Measurements from ENCODE around the gene NGF. TPM values are rescaled to one million over a fixed set of nuclear protein-coding genes. Genes with fewer than 3 reads are reported as not detected.
A peak's percentile ranks its signal among the peaks of the same experiment; 100 is the strongest.

NGF gene
- total RNA-seq, 1 experiment from 2014 or later, result not detected

DNA sequence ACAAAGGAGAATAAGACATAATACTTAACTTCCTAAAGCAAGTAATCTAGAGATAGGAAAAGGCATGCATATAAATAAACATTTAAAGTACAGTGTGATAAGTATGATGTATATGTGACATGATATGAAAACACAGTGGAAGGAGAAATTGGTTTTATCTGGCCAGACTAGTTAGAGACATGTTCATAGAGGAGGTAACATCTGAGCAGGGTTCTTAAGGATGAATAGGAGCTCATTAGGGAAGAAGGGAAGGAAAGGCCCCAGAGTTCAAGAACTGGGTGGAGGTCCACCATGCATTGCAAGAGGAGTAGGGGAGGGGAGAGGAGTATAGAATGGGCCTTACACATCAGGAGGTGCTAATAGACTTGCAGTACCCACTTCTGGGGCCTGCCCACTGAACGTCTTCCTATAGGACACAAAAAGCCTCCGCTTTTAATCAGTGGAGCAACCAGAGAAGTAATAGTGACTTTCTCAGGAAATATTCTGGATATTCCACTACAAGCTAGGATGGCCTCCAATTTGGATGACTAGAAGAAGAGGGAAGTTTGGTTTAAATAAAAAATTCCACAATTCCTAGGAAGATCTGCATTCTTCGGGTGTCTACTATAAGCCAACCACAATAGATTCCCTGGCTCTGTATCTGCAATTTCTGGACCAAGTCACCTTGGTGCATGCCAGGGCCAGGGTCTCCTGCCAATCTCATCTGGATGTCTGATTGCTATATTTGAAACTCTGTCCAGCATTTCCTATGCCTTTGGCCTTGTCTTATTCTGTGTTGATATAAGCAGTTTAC is 41.9 kb downstream of the NGF start:
- no peak for DNase-seq (ENCODE audit: low read depth, low spot score)
- in situ Hi-C loops (cut with HindIII; ENCODE audit: low pct_unique_long_range_greater_than_20kb, low sequenced_read_pairs), result no loop called here

DNA sequence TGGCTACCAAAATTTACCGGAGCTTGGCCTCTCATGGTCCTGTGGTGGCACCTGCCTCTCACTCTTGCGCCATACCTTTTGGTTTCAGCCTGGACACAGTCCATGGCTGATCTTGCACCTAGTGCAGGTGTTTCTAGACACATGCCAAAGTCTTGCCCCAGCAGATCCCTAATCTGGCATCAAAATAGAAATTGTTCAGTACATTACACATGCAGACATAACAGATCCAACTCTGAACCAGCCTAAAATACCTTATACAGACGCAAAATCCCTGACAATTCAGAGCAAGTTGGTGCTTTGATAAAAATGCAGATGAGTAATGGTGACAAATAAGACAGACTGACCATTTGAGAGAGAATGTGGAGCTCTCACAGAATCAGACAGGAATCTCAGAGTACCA is 44.1 kb downstream of the NGF start:
- in situ Hi-C loops (cut with HindIII; ENCODE audit: low pct_unique_long_range_greater_than_20kb, low sequenced_read_pairs), result no loop called here
- no peak for DNase-seq (ENCODE audit: low read depth, low spot score)

- no peak for DNase-seq (ENCODE audit: low read depth, low spot score)
- in situ Hi-C loops (cut with HindIII; ENCODE audit: low pct_unique_long_range_greater_than_20kb, low sequenced_read_pairs), result no loop called here
These were observed 45.0 kb downstream of the NGF start for GRCh38 chr1:115293006-115293405.

DNA sequence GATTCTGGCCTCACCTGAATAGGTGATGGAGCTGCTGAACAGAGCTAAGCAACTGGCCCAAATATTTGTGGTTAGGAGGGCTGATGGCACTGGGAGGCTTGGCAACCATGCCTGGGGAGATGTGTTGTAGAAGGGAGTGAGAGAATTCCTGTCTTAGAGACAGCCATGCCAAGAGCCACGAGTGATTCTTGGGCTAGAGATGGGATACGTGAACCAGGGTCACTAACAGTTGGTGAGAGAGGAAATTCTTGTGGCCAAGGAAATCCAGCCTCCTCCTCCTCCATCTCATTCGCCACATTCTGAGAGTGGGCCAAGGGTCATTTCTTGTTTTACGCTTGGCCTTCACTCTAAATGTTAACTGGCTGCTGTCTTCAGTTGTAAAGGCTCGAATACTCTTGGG is 46.3 kb downstream of the NGF start:
- DNase-seq (ENCODE audit: low read depth, low spot score), result no peak
- in situ Hi-C loops (cut with HindIII; ENCODE audit: low pct_unique_long_range_greater_than_20kb, low sequenced_read_pairs), result no loop called here

DNA sequence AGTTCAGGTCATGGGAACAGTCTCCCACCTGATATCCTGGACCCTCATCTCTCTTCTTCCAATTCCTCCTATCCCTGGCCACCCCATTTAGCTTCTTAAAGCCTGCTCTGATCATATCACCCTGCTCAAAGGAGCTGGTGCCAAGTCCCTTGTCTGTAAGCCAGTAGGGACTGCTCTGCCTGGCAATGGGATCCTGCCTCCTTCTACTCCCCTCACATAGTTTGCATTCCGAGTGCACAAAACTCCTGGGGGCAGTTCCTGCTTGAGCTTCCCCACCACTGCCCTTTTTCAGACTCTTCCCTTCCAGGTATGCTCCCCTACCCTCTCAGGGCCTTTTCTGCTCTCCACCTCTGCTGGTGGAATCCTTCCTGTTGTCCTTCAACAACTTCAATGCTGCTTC is 48.1 kb downstream of the NGF start:
- DNase-seq (ENCODE audit: low read depth, low spot score), result no peak
- in situ Hi-C loops (cut with HindIII; ENCODE audit: low pct_unique_long_range_greater_than_20kb, low sequenced_read_pairs), result no loop called here

GRCh38 chr1:115288591-115289198 is 49.4 kb downstream of the NGF start:
- DNase-seq (ENCODE audit: low read depth, low spot score), result no peak
- in situ Hi-C loops (cut with HindIII; ENCODE audit: low pct_unique_long_range_greater_than_20kb, low sequenced_read_pairs), result no loop called here

DNA sequence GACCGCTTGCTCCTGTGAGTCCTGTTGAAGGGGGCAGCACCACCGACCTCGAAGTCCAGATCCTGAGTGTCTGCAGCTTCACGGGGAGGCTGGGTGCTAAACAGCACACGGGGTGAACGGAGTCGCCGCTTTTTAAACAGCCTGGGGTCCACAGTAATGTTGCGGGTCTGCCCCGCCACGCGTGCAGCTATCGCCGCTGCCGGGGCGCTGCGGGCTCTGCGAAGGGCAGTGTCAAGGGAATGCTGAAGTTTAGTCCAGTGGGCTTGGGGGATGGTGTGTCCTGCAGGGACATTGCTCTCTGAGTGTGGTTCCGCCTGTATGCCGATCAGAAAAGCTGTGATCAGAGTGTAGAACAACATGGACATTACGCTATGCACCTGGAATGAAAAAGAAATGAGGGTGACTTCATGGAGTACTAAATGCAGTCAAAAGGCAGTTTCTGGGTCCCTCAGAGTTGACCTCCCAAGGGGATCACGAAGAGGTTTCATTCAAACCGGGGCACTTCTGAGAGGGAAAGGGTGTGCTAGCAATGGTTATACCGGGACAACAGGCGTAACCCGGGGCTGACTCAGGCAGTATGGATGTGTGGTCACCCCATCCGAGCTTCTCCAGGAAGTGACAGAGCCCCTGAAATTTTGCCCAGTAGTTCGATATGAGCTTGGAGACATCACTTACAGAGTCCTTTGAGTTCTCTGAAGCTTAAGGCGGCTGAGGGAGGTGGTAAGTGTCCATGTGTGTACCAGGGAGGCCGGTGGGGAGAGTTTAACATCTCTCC is 51.4 kb downstream of the NGF start:
- DNase-seq (ENCODE audit: low read depth, low spot score), result no peak
- in situ Hi-C loops (cut with HindIII; ENCODE audit: low pct_unique_long_range_greater_than_20kb, low sequenced_read_pairs), result no loop called here

DNA sequence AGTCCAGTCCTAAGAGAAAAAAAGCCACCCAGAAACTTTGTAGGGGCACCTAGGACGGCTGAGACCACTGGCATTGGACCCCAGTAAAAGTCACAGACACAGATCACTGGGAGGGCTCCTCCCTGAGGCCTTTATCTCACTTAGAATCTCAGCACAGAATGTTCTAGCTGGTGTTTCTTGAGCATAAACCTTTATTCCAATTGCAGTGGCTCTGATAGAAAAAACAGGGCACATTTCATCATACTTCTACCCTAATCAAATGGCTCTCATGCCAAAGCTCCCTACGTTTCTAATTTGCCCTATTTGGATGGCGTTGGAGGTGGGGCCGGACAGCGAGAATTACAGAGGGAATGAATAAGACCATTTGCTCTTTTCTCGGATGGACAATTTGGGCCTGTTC is 53.8 kb downstream of the NGF start:
- no peak for DNase-seq (ENCODE audit: low read depth, low spot score)
- in situ Hi-C loops (cut with HindIII; ENCODE audit: low pct_unique_long_range_greater_than_20kb, low sequenced_read_pairs), result no loop called here

GRCh38 chr1:115283681-115284146 is 54.3 kb downstream of the NGF start:
- in situ Hi-C loops (cut with HindIII; ENCODE audit: low pct_unique_long_range_greater_than_20kb, low sequenced_read_pairs), result no loop called here
- DNase-seq (ENCODE audit: low read depth, low spot score), result no peak

DNA sequence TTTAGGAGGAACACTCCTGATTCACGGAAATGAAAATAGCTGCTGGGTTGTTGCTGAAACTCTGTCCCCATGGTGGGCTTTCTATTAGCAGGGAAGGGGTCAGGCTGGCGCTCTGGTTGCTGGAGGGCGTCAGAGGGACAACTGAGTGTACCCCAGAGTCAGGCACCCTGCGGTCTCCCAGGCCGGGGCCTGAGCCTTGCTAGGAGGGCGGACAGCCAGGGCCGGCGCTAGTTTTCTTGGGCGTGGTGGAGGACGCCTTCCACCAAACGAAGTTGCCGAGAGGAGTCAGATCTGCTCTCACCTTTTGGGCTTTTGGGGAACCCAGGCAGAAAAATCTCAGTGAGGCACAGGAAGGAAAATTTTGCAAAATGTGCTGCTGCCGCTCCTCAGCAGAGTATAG is 54.8 kb downstream of the NGF start:
- no peak for DNase-seq (ENCODE audit: low read depth, low spot score)
- in situ Hi-C loops (cut with HindIII; ENCODE audit: low pct_unique_long_range_greater_than_20kb, low sequenced_read_pairs), result no loop called here

- DNase-seq (ENCODE audit: low read depth, low spot score), result no peak
- in situ Hi-C loops (cut with HindIII; ENCODE audit: low pct_unique_long_range_greater_than_20kb, low sequenced_read_pairs), result no loop called here
These were observed 55.2 kb downstream of the NGF start for GRCh38 chr1:115282807-115283208.

DNA sequence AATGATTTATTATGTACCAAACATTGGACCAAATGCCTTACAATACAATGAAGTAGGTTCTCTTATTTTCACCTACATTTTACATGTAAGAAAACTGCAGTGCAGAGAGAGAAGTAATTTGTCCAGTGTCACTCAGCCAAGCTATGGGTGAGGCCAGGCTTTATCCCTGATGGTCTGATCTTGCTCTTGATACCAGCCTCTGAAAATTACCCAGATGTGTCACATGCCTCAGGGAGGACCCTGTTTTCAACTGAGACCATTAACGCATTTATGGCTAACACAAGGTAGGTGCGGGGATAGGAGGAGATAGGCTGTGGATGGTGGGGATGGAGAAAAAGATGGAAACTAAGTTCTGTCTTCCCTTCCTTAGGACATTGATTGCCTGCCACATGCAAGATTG is 56.9 kb downstream of the NGF start:
- no peak for DNase-seq (ENCODE audit: low read depth, low spot score)
- in situ Hi-C loops (cut with HindIII; ENCODE audit: low pct_unique_long_range_greater_than_20kb, low sequenced_read_pairs), result no loop called here

- no peak for DNase-seq (ENCODE audit: low read depth, low spot score)
- in situ Hi-C loops (cut with HindIII; ENCODE audit: low pct_unique_long_range_greater_than_20kb, low sequenced_read_pairs), result no loop called here
These were observed 58.0 kb downstream of the NGF start for GRCh38 chr1:115280064-115280463.

DNA sequence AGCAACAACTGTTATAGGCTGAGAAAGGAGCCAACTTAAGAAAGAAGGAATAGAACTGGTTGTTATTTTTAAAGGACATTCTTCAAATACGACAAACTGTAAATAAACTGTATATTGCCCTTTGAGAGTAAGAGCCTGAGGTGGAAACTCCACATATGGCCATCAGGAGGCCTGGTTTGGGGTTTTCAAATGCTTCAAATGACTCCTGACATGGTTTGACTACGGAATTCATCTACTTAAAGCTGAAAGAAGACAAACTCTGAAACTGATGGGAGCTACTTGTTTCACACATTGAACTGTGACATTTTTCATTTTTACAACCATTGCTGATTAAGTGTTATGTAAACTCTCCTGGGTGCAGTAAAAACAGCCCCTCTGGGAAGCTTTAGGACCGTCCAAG is 59.8 kb downstream of the NGF start:
- in situ Hi-C loops (cut with HindIII; ENCODE audit: low pct_unique_long_range_greater_than_20kb, low sequenced_read_pairs), result no loop called here
- no peak for DNase-seq (ENCODE audit: low read depth, low spot score)

DNA sequence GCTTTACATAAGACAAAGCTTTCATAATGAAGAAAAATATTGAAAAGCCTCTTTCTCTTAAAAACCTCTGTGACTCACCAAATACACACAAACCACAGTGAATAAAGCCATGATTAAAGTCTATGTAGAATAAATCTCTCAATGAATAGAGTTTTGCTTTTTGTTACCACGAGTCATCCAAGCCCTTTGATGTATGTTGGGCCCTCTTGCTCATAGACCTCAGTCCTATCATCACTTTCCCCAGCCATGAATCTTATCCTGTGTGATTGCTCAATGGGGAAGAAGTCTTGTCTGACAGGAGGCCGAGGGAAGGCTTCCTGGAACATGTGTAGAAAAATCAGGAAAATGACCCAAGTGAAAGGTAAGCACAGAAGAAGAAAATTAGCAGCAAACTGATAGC is 60.8 kb downstream of the NGF start:
- no peak for DNase-seq (ENCODE audit: low read depth, low spot score)
- in situ Hi-C loops (cut with HindIII; ENCODE audit: low pct_unique_long_range_greater_than_20kb, low sequenced_read_pairs), result no loop called here

DNA sequence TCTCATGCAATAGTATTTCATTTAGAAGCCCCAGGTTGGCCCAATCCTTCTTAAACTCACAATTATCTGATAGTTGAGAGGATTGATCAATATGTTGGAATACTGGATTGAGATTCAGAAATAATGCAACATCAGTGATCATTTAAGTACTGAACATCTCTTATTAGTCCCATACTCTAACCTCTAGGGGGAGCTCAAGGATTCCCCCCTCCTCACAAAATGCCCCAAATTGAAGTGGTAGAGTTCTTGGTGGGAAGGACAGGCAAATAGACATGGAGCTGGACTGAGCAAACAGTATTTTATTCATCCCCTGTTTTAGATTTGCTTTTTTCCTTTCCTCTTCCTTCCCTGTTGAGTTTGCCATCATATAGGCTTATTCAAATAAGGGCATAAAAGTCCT is 62.8 kb downstream of the NGF start:
- in situ Hi-C loops (cut with HindIII; ENCODE audit: low pct_unique_long_range_greater_than_20kb, low sequenced_read_pairs), result no loop called here
- DNase-seq (ENCODE audit: low read depth, low spot score), result peak; percentile 54

DNA sequence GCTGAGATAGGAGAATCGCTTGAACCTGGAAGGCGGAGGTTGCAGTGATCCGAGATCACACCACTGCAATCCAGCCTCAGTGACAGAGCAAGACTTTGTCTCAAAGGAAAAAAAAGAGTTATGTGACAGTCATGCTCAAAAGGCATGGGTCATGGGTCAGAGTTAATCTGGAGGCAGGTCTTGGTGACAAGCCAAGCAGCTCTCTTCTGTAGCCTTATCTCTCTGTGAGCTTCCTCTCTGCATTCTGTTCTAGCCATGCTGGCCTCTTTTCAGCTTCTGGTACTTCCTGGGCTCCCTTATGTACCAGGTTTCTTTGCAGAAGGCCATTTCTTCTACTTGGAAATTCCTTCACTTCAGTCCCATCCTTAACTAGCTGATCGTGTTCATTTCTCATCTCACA is 63.6 kb downstream of the NGF start:
- in situ Hi-C loops (cut with HindIII; ENCODE audit: low pct_unique_long_range_greater_than_20kb, low sequenced_read_pairs), result no loop called here

DNA sequence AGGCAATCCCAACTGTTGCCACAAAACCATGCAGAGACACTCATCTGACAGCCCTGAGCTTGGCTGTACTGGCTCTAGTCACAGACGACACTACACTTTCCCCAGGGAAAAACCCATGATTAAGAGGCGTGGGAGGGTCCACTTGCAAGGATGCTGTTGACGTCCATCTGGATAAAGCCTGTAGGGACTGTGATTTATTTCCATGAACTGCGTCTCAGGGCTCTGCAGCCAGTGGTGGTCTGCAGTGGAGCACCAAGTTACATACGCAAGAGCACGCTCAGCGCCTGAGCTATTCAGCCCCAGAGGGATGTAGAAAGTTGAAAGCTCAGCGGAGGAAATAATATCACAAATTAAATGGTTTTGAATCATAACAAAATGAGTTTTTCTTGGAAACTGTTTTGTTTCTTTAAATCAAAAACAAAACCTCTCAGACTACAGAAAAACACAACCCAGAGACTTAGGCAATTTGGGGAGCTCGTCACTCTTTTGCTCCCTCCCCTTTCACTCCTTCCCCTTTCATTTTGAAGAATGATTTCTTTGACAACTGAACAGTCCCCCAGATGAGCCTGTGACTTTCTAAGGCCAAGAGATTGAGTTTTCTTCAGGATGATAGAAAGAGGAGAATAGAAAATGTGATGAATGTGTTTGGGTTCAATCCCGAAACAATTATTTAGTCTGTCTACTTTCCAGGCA is 71.2 kb downstream of the NGF start:
- in situ Hi-C loops (cut with HindIII; ENCODE audit: low pct_unique_long_range_greater_than_20kb, low sequenced_read_pairs), result no loop called here
- DNase-seq (ENCODE audit: low read depth, low spot score), result no peak

More for the DNA sequence above, 63.6 kb downstream of the NGF start:
- DNase-seq (ENCODE audit: low read depth, low spot score), result no peak

All from SK-MEL-5 (cell line).